ENCODE data around the gene SRP9.

SRP9 gene, protein sequence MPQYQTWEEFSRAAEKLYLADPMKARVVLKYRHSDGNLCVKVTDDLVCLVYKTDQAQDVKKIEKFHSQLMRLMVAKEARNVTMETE

DNA sequence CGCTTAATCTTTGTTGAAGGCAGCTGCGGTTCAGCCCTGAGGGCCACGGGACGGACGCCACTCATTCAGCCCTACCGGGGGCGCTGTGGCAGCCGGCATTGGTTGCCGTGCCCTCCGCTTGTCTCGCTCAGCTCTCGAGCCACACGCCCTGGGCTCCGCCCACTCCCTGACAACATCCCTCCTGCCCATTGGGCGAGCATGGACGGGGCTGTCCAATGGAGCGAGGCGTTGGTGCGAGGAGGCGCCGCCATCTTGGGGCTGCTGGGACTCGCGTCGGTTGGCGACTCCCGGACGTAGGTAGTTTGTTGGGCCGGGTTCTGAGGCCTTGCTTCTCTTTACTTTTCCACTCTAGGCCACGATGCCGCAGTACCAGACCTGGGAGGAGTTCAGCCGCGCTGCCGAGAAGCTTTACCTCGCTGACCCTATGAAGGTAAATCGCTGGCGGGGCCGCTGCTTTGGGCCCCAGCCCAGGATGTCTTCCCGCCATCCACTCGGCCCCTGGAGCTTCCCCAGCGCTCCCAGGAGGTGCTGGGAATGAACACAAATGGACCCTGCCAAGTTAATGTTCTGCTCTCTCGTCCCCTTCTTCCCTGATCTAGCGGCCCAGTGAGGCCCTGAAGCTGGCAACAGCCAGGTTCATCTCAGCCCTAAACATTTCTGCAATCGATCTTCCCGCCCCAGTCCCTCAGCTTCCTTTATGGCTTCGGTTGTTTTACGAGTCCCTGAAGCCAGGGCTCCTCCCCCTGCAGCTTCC, at the start of gene SRP9:
Gene SRP9 (plus strand): TSS at position 244 of the 754 bp plus-strand sequence. CDS start 115 bp downstream, at position 359.
- H3K79me2 ChIP-seq (ENCODE audit: control insufficient read depth, low read length) = peaks cover 56% of the 10 kb centered on the region

DNA sequence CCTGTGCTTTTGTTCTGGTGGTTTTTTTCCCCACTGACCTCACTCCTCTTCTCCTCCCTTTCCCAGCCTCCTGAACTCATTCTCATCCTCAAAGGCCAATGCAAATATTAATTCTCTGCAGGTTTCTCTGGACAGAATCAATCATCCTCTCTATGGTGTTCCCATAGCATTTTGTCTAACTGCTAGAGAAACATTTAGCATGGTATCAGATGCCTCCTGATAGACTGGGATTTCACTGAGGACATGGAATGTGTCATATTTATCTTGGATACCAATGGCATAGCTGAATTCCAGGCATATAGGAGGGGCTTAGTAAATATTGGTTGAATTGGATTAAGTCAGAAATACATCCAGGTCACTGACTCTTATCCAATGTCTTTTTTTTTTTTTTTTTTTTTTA, 46.1 kb upstream of the SRP9 start:
- H3K4me3 ChIP-seq (ENCODE audit: low read length) = no peak overlapping the region
- no peaks in the 10 kb centered on the region for H3K79me2 ChIP-seq (ENCODE audit: control insufficient read depth, low read length)
- TF ChIP-seq EZH2phosphoT487 (IDR thresholded peaks at IDR 0.05; ENCODE audit: borderline replicate concordance, low read length) = no peak
- no peak for TF ChIP-seq CTCF (IDR thresholded peaks at IDR 0.05; ENCODE audit: low read depth, low read length, poor library complexity, severe bottlenecking)
- no peaks in the 10 kb centered on the region for H3K9me3 ChIP-seq (ENCODE audit: control insufficient read depth, insufficient read depth, low read length)
- H3K9me2 ChIP-seq (replicated peaks; ENCODE audit: control insufficient read depth, low read length) = no peaks in the 10 kb centered on the region
- H4K20me1 ChIP-seq (ENCODE audit: control insufficient read depth, insufficient read depth, low read depth, low read length) = no peaks in the 10 kb centered on the region
- no peak overlapping the region for H3K4me2 ChIP-seq (ENCODE audit: low read length)
- H3K27ac ChIP-seq (ENCODE audit: low read depth, low read length) = no peak overlapping the region
- H3F3A ChIP-seq (ENCODE audit: control insufficient read depth, insufficient read depth) = no peaks in the 10 kb centered on the region
- H3K36me3 ChIP-seq (ENCODE audit: control insufficient read depth, low read length) = no peaks in the 10 kb centered on the region
- no peaks in the 10 kb centered on the region for H3K4me1 ChIP-seq (ENCODE audit: control insufficient read depth, low read length)
- peaks cover 12% of the 10 kb centered on the region; the same call in 1 of the 2 replicates for H3K27me3 ChIP-seq (ENCODE audit: control insufficient read depth, low read length)

More for the DNA sequence above, at the start of gene SRP9:
- H3K9me3 ChIP-seq (ENCODE audit: control insufficient read depth, insufficient read depth, low read length) = no peaks in the 10 kb centered on the region
- H3K27ac ChIP-seq (ENCODE audit: low read depth, low read length) = peak within 1 kb of the TSS; percentile 75
- H3K9me2 ChIP-seq (replicated peaks; ENCODE audit: control insufficient read depth, low read length) = no peaks in the 10 kb centered on the region
- H3K27me3 ChIP-seq (ENCODE audit: control insufficient read depth, low read length) = no peaks in the 10 kb centered on the region
- H3K4me3 ChIP-seq (ENCODE audit: low read length) = peak within 1 kb of the TSS; percentile 87
- peaks cover 45% of the 10 kb centered on the region for H3K36me3 ChIP-seq (ENCODE audit: control insufficient read depth, low read length)
- no peaks in the 10 kb centered on the region; the same call in 1 of the 2 replicates for H3F3A ChIP-seq (ENCODE audit: control insufficient read depth, insufficient read depth)
- TF ChIP-seq EZH2phosphoT487 (IDR thresholded peaks at IDR 0.05; ENCODE audit: borderline replicate concordance, low read length) (no peak), CTCF (IDR thresholded peaks at IDR 0.05; ENCODE audit: low read depth, low read length, poor library complexity, severe bottlenecking) (peak; percentile 92)
- peaks cover 21% of the 10 kb centered on the region for H4K20me1 ChIP-seq (ENCODE audit: control insufficient read depth, insufficient read depth, low read depth, low read length)
- H3K4me1 ChIP-seq (ENCODE audit: control insufficient read depth, low read length) = peaks cover 52% of the 10 kb centered on the region
- H3K4me2 ChIP-seq (ENCODE audit: low read length) = peak within 1 kb of the TSS; percentile 66

DNA sequence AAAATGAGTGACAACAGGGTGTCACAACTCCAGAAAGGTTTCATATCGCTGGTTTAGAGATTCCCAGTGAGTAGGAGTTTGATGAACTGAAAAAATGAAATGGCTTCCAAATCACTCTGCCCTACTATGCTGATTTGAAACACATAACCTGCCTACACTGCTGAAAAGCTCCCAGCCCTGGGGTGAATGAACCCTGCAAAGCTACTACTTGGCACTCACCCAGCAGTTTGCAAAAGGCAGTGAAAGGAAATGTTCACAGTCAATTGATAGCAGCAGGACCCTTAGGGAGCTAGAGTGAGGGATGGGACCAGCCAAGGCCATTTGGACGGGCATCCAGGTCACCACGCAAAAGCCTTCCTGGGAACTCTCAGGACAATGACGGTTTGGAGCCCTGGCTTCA, 44.4 kb upstream of the SRP9 start:
- Histone ChIP-seq H3K79me2 (ENCODE audit: control insufficient read depth, low read length) (no peaks in the 10 kb centered on the region), H3K27ac (ENCODE audit: low read depth, low read length) (no peak overlapping the region), H3K4me2 (ENCODE audit: low read length) (no peak overlapping the region), H3K9me2 (replicated peaks; ENCODE audit: control insufficient read depth, low read length) (no peaks in the 10 kb centered on the region), H3K4me3 (ENCODE audit: low read length) (no peak overlapping the region), H3K9me3 (ENCODE audit: control insufficient read depth, insufficient read depth, low read length) (no peaks in the 10 kb centered on the region), H3K27me3 (ENCODE audit: control insufficient read depth, low read length) (peaks cover 14% of the 10 kb centered on the region; the same call in 1 of the 2 replicates), H3K36me3 (ENCODE audit: control insufficient read depth, low read length) (no peaks in the 10 kb centered on the region), H3K4me1 (ENCODE audit: control insufficient read depth, low read length) (no peaks in the 10 kb centered on the region), H4K20me1 (ENCODE audit: control insufficient read depth, insufficient read depth, low read depth, low read length) (no peaks in the 10 kb centered on the region), H3F3A (ENCODE audit: control insufficient read depth, insufficient read depth) (no peaks in the 10 kb centered on the region)
- TF ChIP-seq EZH2phosphoT487 (IDR thresholded peaks at IDR 0.05; ENCODE audit: borderline replicate concordance, low read length) = no peak
- no peak for TF ChIP-seq CTCF (IDR thresholded peaks at IDR 0.05; ENCODE audit: low read depth, low read length, poor library complexity, severe bottlenecking)
